HCT116 (cell line): Measurements from ENCODE around the gene KLF4. TPM values are rescaled to one million over a fixed set of nuclear protein-coding genes. Genes with fewer than 3 reads are reported as not detected.

Experiments used
- ATAC-seq: fragments of 200-7000 bp; cut with Tn5 transposase; 2 replicates; pipeline ENCODE4 v1.9.1; 2020; ENCODE audit warnings: mild to moderate bottlenecking, moderate library complexity
- BruUV-seq: library from RNA; stranded (reverse); fragments of 400-500 nt; replicated peaks from 2 replicates; lab custom pipeline; 2021; lab: Mats Ljungman, UMichigan
- CTCF ChIA-PET: fragments of 300-600 bp; sonication (Branson Sonifier 250); formaldehyde crosslinking; loops from one replicate; lab custom pipeline; 2021; ENCODE audit warnings: antibody characterized with exemption; lab: Charles Lee
- POLR2A ChIA-PET: fragments of 300-600, 350-600 bp; sonication (Branson Sonifier 250); formaldehyde crosslinking; loops from one replicate; lab custom pipeline; 2021; ENCODE audit warnings: antibody characterized with exemption; lab: Charles Lee
- RAD21 ChIA-PET, 2 experiments: fragments of 300-600 bp; sonication (Branson Sonifier 250); formaldehyde crosslinking; loops; one replicate each; lab custom pipeline; 2023; ENCODE audit warnings: low total read pairs in 2 of 2; ENCODE audit not compliant: uncharacterized antibody in 2 of 2, unreplicated experiment in 2 of 2, low non-redundant PET in 1 of 2; lab: Charles Lee
- DNase-seq: peaks from one replicate; pipeline ENCODE4 v3.0.0-alpha.2; 2010; ENCODE audit warnings: low read depth, low spot score
- H2AFZ ChIP-seq: fragments of 200-600 bp; shearing (Covaris generic), sonication (generic); 2 replicates; pipeline ENCODE4 v1.6.1; 2017; ENCODE audit warnings: low read depth, mixed run types, mixed read lengths, antibody characterized with exemption, low read length; ENCODE audit not compliant: poor library complexity, severe bottlenecking
- H3K27ac ChIP-seq: 2 replicates; pipeline ENCODE4 v1.5.1; 2012; ENCODE audit warnings: low read depth, low read length
- H3K27me3 ChIP-seq: fragments of 200-600 bp; sonication (generic); 2 replicates; pipeline ENCODE4 v1.6.1; 2016; ENCODE audit warnings: mixed run types, low read length, mixed read lengths; ENCODE audit not compliant: insufficient read depth
- H3K36me3 ChIP-seq, 2 experiments: fragments of 200-500 bp in 1 of 2; fragments of 200-600 bp in 1 of 2; sonication (Bioruptor generic) in 1 of 2; sonication (generic) in 1 of 2; 2 replicates each; pipeline versions ENCODE4 v1.5.1 to v1.6.1; 2014 to 2016; ENCODE audit warnings: low read length in 2 of 2, inconsistent platforms in 1 of 2, mixed read lengths in 1 of 2, mixed run types in 1 of 2; ENCODE audit not compliant: insufficient read depth in 2 of 2, control insufficient read depth in 1 of 2
- H3K4me1 ChIP-seq, 2 experiments: fragments of 200-600 bp in 1 of 2; sonication (generic) in 1 of 2; 2 replicates each; pipeline versions ENCODE4 v1.5.1 to v1.6.1; 2012 to 2017; ENCODE audit warnings: low read length in 2 of 2, inconsistent platforms in 1 of 2, mild to moderate bottlenecking in 1 of 2, mixed read lengths in 1 of 2, mixed run types in 1 of 2, moderate library complexity in 1 of 2; ENCODE audit not compliant: insufficient read depth in 2 of 2, control insufficient read depth in 1 of 2
- H3K4me2 ChIP-seq: fragments of 200-600 bp; sonication (generic); 2 replicates; pipeline ENCODE4 v1.6.1; 2017; ENCODE audit warnings: mixed run types, low read length, mixed read lengths
- H3K4me3 ChIP-seq, 2 experiments: fragments of 200-600 bp in 1 of 2; sonication (generic) in 1 of 2; replicated peaks in 1 of 2; 2 replicates each; pipeline ENCODE4 v1.5.1; 2011 to 2016; ENCODE audit warnings: low read length in 2 of 2, control low read depth in 1 of 2, low read depth in 1 of 2, mild to moderate bottlenecking in 1 of 2, mixed read lengths in 1 of 2, mixed run types in 1 of 2
- H3K79me2 ChIP-seq: fragments of 200-600 bp; sonication (generic); 2 replicates; pipeline ENCODE4 v1.6.1; 2017; ENCODE audit warnings: mild to moderate bottlenecking, mixed run types, low read length, moderate library complexity, mixed read lengths; ENCODE audit not compliant: insufficient read depth
- H3K9ac ChIP-seq: fragments of 200-600 bp; sonication (generic); 2 replicates; pipeline ENCODE4 v1.6.1; 2016; ENCODE audit warnings: low read length, mixed read lengths
- H3K9me2 ChIP-seq: fragments of 200-600 bp; sonication (generic), shearing (Covaris generic); 2 replicates; pipeline ENCODE4 v1.6.1; 2017; ENCODE audit warnings: mixed run types, mild to moderate bottlenecking, moderate library complexity; ENCODE audit not compliant: insufficient read depth
- H3K9me3 ChIP-seq, 2 experiments: fragments of 200-500 bp in 1 of 2; fragments of 200-600 bp in 1 of 2; sonication (Bioruptor generic) in 1 of 2; sonication (generic) in 1 of 2; 2 replicates each; pipeline ENCODE4 v1.6.1; 2014 to 2017; ENCODE audit warnings: low read length in 2 of 2, mixed read lengths in 2 of 2, inconsistent platforms in 1 of 2, low read depth in 1 of 2, mild to moderate bottlenecking in 1 of 2, mixed run types in 1 of 2, moderate library complexity in 1 of 2; ENCODE audit not compliant: control insufficient read depth in 1 of 2, insufficient read depth in 1 of 2
- H4K20me1 ChIP-seq: fragments of 200-600 bp; sonication (generic), shearing (Covaris generic); 2 replicates; pipeline ENCODE4 v1.6.1; 2017; ENCODE audit warnings: mixed run types, mild to moderate bottlenecking, moderate library complexity; ENCODE audit not compliant: insufficient read depth
- EZH2 ChIP-seq: fragments of 200-600 bp; sonication (generic); IDR thresholded peaks from 2 replicates; pipeline ENCODE4 v1.6.1; 2017; ENCODE audit warnings: antibody characterized with exemption, mixed run types
- EZH2phosphoT487 ChIP-seq: fragments of 200-600 bp; IDR thresholded peaks from 2 replicates; pipeline ENCODE4 v1.6.1; 2018; ENCODE audit warnings: antibody characterized with exemption, borderline replicate concordance
- FOSL1 ChIP-seq: IDR thresholded peaks from 2 replicates; pipeline ENCODE4 v1.6.1; 2012; ENCODE audit warnings: low read depth
- POLR2A ChIP-seq: IDR thresholded peaks from 2 replicates; pipeline ENCODE4 v1.7.0; 2011; ENCODE audit warnings: borderline replicate concordance; ENCODE audit not compliant: insufficient read depth, insufficient read length; ENCODE audit errors: extremely low read depth
- REST ChIP-seq: IDR thresholded peaks from 2 replicates; pipeline ENCODE4 v1.6.1; 2012; ENCODE audit warnings: low read depth
- ZFX ChIP-seq: fragments of 450-650 bp; IDR thresholded peaks from 2 replicates; pipeline ENCODE4 v1.6.1; 2017
- intact Hi-C: fragments of 100-400 bp; cut with micrococcal nuclease; formaldehyde crosslinking; loops from 2 replicates; pipeline ENCODE4 v1.10.0; 2022
- total RNA-seq: library from RNA; stranded (reverse); gene quantifications from one replicate; pipeline ENCODE4 v1.2.1, GENCODE V29; 2021; ENCODE audit not compliant: unreplicated experiment

The KLF4 gene
- total RNA-seq, 1 experiment from 2014 or later: 92.8 TPM

- ChIA-PET RAD21 (no interaction called here), POLR2A (no interaction called here), CTCF (no interaction called here)
- no peaks in the 10 kb centered on the region for H3K36me3 ChIP-seq
- no peak overlapping the region for H3K4me2 ChIP-seq
- no peaks in the 10 kb centered on the region for H3K9me2 ChIP-seq
- no peak overlapping the region for H3K4me3 ChIP-seq
- no TSS peak for BruUV-seq
- TF ChIP-seq ZFX: no peak
- TF ChIP-seq EZH2: no peak
- TF ChIP-seq REST: no peak
- TF ChIP-seq FOSL1: no peak
- TF ChIP-seq EZH2phosphoT487: no peak
- no peak for TF ChIP-seq POLR2A
- H3K9ac ChIP-seq: no peak overlapping the region
- no peaks in the 10 kb centered on the region for H3K79me2 ChIP-seq
- no peaks in the 10 kb centered on the region for H3K9me3 ChIP-seq
- H3K27me3 ChIP-seq: no peaks in the 10 kb centered on the region
- no peak overlapping the region for H3K27ac ChIP-seq
- H2AFZ ChIP-seq: no peak overlapping the region
- ATAC-seq (no peak), DNase-seq (no peak)
- intact Hi-C loops: no loop called here
- H4K20me1 ChIP-seq: no peaks in the 10 kb centered on the region
- H3K4me1 ChIP-seq: no peaks in the 10 kb centered on the region; a peak in 1 of 4 replicates
Measured at GRCh38 chr9:107438211-107439031, 51.1 kb downstream of the KLF4 start.
